Activated naive CD8-positive, alpha-beta T cell treated with anti-CD3 and anti-CD28 coated beads, Interleukin-2, amount 50 U/mL, for 16 hours (primary cell): Measurements from ENCODE around the gene DNAJC3.
"Not testable (repeated sequence)": the region's sequence is repeated elsewhere in the genome, so short reads cannot be mapped to it uniquely, and the experiment has no call there.

Experiments used
- DNase-seq: peaks from one replicate; pipeline ENCODE4 v3.0.0-alpha.2; 2020; ENCODE audit warnings: low read depth, low spot score

The DNAJC3 gene

GRCh38 chr13:95676762-95677563 lies at the start of gene DNAJC3:
DNAJC3 (plus strand) TSS chr13:95677139; CDS start chr13:95677256, 117 bp downstream.
- peak; percentile 96 for DNase-seq

GRCh38 chr13:95627590-95627989 lies 49.3 kb upstream of the DNAJC3 start:
- DNase-seq = no peak

- DNase-seq = no peak
These were observed 48.5 kb upstream of the DNAJC3 start for GRCh38 chr13:95628488-95628887.

GRCh38 chr13:95629071-95629470 lies 47.9 kb upstream of the DNAJC3 start:
- DNase-seq = no peak

- no peak for DNase-seq
These were observed 46.3 kb upstream of the DNAJC3 start for GRCh38 chr13:95630593-95630992.

- no peak for DNase-seq
These were observed 40.1 kb upstream of the DNAJC3 start for GRCh38 chr13:95636853-95637252.

GRCh38 chr13:95641291-95642027 lies 35.5 kb upstream of the DNAJC3 start:
- DNase-seq = no peak

- no peak for DNase-seq
These were observed 34.8 kb upstream of the DNAJC3 start for GRCh38 chr13:95642028-95642621.

- no peak for DNase-seq
These were observed 33.9 kb upstream of the DNAJC3 start for GRCh38 chr13:95642999-95643398.

GRCh38 chr13:95643571-95643935 lies 33.4 kb upstream of the DNAJC3 start:
- DNase-seq = no peak

- DNase-seq = no peak
These were observed 32.9 kb upstream of the DNAJC3 start for GRCh38 chr13:95643936-95644598.

GRCh38 chr13:95644601-95645052 lies 32.3 kb upstream of the DNAJC3 start, which contains the start of gene DZIP1:
DZIP1 (minus strand) TSS chr13:95644706; CDS start chr13:95642029, 2,677 bp downstream.
- no peak for DNase-seq

- DNase-seq = no peak
These were observed 29.6 kb upstream of the DNAJC3 start for GRCh38 chr13:95647321-95647720.

GRCh38 chr13:95650696-95651095 lies 26.2 kb upstream of the DNAJC3 start:
- no peak for DNase-seq

GRCh38 chr13:95652244-95652764 lies 24.6 kb upstream of the DNAJC3 start:
- no peak for DNase-seq

- DNase-seq = no peak
These were observed 24.1 kb upstream of the DNAJC3 start for GRCh38 chr13:95652821-95653220.

GRCh38 chr13:95656386-95657015 lies 20.4 kb upstream of the DNAJC3 start:
- DNase-seq = no peak

- DNase-seq = no peak
These were observed 17.4 kb upstream of the DNAJC3 start for GRCh38 chr13:95659500-95659899.

GRCh38 chr13:95660981-95661581 lies 15.9 kb upstream of the DNAJC3 start:
- no peak for DNase-seq

GRCh38 chr13:95667235-95667634 lies 9.7 kb upstream of the DNAJC3 start:
- DNase-seq = not testable (repeated sequence)

GRCh38 chr13:95671597-95671996 lies 5.3 kb upstream of the DNAJC3 start:
- DNase-seq = no peak
